Stimulated activated CD4-positive, alpha-beta T cell treated with anti-CD3 and anti-CD28 coated beads, Interleukin-4, amount 100 ng/mL, for 48 hours (primary cell): Measurements from ENCODE around the gene TRAF3IP3.
A peak's percentile ranks its signal among the peaks of the same experiment; 100 is the strongest.
"Not testable (repeated sequence)": the region's sequence is repeated elsewhere in the genome, so short reads cannot be mapped to it uniquely, and the experiment has no call there.

Source experiments
- DNase-seq, 2 donors: peaks; one replicate each; pipeline ENCODE4 v3.0.0-alpha.2; 2020; ENCODE audit warnings: low read depth in 2 of 2

TRAF3IP3 gene

GRCh38 chr1:209767706-209768105 is 11.9 kb downstream of the TRAF3IP3 start:
- no peak for DNase-seq

DNA sequence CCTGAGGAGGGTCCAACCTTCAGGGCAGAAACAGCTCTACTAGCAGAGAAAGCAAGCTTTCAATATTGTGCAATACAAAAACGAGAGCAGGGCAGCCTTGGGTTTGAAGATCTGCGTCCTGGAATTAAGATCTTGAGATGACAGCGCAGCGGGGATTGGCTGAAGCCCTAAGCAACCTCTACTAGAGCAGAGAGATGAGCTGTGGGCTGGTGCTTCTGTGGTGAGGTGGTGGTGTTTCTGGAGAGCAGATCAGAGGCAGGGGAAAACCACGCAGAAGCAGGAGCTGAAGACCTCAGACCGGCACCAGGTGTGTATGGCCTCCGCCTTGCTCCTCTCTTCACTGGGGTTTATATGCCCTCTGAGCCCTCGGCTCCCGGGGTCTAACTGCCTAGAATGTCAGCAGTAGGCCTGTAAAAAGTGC is 12.5 kb downstream of the TRAF3IP3 start:
- DNase-seq: peak; percentile 59 to 83

GRCh38 chr1:209769171-209769904 is 13.5 kb downstream of the TRAF3IP3 start:
- DNase-seq: peak; percentile 50 to 74

- DNase-seq: no peak
Measured at GRCh38 chr1:209769971-209770370, 14.1 kb downstream of the TRAF3IP3 start.

DNA sequence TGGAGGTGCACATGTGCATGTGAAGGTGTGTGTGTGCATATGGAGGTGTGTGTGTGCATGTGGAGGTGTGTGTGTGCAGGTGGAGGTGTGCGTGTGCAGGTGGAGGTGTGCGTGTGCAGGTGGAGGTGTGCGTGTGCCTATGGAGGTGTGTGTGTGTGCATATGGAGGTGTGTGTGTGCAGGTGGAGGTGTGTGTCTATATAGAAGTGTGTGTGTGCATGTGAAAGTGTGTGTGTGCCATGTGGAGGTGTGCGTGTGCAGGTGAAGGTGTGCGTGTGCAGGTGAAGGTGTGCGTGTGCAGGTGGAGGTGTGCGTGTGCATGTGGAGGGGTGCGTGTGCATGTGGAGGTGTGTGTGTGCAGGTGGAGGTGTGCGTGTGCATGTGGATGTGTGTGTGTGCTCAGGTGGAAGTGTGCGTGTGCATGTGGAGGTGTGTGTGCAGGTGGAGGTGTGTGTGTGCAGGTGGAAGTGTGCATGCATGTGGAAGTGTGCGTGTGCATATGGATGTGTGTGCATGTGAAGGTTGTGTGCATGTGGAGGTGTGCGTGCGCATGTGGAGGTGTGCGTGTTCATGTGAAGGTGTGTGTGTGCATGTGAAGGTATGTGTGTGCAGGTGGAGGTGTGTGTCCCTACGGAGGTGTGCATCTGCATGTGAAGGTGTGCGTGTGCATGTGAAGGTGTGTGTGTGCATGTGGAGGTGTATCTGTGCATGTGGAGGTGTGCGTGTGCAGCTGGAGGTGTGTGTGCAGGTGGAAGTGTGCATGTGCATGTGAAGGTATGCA is 15.0 kb downstream of the TRAF3IP3 start:
- DNase-seq: no peak

- DNase-seq: no peak
Measured at GRCh38 chr1:209772126-209772525, 16.3 kb downstream of the TRAF3IP3 start.

DNA sequence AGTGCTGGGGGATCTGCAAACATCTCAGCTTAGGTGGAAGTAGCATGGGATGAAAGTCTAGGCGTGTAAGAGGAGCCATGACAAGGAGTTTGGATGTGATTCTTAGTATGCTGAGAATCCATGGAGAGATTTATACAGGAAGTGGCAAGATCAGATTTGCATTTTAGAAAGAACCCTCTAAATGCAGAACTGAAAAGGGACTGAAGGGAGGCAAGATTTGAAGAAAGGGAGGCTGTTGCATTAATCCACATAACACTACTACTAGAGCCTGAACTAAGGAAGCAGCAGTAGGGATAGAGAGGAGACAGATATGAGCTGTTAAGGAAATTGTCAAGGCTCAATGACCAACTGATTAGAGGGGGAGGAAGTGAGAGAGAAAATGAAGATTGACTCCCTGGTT is 18.7 kb downstream of the TRAF3IP3 start:
- no peak for DNase-seq

- no peak for DNase-seq
Measured at GRCh38 chr1:209775678-209776077, 19.8 kb downstream of the TRAF3IP3 start.

DNA sequence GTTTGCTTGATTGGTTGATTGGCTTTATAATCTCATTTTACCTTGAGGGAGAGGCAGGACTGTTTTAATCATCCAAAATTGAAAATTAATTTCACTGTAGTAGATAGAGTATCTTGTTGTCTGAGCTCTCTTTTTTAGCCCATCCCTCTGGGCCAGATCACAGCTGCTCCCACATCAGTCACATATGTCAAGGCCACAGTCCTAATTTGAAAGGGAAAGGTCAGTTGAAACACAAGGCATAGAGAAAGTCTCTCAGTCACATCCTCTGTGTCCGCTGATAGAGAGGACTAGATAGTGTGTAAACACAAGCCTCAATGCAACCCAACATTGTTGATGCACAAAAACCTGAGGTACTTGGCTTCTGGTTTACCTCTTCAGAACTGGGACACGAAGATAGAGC is 21.7 kb downstream of the TRAF3IP3 start:
- no peak for DNase-seq

DNA sequence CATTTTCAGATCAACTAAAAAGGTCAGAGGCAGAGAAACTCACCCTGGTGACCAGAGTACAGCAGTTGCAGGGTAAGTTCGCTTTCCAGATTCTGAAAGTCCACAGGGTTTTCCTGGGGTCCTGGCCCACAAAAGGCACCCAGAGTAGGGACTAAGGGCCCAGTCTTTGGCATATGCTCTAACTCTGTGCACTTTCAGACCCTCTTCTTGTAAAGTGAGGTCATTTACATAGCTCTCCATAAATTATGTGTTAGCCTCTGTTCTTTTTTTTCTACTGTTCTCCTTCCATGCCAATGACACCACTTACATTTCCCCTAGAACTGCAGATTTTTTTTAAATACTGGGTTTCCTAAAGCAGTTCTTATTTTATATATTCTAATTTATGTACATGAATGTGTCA is 22.2 kb downstream of the TRAF3IP3 start:
- DNase-seq: no peak

DNA sequence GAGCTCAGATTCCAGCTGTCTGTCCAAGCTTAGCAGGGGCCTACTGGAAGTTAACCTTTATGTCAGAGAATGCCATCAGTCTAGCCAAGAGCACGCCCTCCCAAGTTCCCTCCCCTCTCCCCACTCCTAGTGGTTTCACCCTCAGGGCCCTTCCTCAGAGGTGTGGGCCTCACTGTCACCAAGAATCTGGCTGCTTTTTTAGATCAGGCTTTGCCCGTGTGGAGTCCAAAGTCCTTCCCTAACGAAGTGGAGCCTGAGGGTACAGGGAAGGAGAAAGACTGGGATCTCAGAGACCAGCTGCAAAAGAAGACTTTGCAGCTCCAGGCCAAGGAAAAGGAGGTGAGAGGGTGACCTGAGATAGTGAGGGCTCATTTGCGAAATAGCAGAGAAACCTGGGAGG is 24.4 kb downstream of the TRAF3IP3 start:
- DNase-seq: no peak

DNA sequence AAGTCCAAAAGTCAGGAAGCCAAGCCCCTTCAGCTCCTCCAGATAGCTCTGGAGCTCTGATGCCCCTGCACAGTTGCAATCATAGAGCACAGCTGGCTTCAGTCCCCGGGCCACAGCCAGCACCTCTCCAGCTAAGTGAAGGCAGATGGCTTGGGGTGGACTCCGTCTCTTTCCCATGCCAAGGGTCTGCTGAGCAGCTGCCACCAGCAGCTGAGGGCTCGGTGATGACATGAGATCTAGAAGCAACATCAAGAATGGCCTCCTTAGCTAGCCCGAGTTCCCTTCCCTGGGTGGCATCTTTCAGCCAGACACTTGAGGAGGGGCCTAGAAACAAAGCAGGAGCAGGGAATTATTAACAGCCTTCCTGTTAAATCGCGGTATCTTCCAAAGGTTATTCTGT is 27.5 kb downstream of the TRAF3IP3 start:
- DNase-seq: no peak

GRCh38 chr1:209784265-209785169 is 28.7 kb downstream of the TRAF3IP3 start, which contains the start of gene C1orf74:
Gene C1orf74 (minus strand): TSS chr1:209784559. CDS start chr1:209783634, 925 bp downstream.
- DNase-seq: peak; percentile 99

- DNase-seq: no peak
Measured at GRCh38 chr1:209785592-209785991, 29.7 kb downstream of the TRAF3IP3 start.

- DNase-seq: no peak
Measured at GRCh38 chr1:209786146-209786545, 30.3 kb downstream of the TRAF3IP3 start.

DNA sequence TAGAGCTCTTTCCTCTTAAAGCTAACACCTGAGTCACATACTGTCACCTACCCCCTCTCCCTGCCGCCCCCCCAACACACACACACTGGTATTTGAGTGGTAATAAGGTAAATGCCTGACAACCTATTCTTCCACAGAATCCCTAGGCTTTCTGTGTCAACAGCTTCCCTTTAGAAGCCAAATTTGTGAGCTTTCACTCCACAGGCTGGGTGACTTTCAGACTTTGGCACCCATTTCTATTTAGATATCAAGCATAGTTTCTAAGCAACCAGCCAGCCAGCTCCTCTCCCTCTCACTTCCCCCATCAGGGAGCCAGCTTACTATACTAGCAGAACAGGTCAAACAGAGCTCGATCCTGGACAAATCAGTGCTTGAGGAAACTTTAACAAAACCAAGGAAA is 31.7 kb downstream of the TRAF3IP3 start:
- DNase-seq: no peak

- no peak for DNase-seq
Measured at GRCh38 chr1:209789245-209789644, 33.4 kb downstream of the TRAF3IP3 start.

DNA sequence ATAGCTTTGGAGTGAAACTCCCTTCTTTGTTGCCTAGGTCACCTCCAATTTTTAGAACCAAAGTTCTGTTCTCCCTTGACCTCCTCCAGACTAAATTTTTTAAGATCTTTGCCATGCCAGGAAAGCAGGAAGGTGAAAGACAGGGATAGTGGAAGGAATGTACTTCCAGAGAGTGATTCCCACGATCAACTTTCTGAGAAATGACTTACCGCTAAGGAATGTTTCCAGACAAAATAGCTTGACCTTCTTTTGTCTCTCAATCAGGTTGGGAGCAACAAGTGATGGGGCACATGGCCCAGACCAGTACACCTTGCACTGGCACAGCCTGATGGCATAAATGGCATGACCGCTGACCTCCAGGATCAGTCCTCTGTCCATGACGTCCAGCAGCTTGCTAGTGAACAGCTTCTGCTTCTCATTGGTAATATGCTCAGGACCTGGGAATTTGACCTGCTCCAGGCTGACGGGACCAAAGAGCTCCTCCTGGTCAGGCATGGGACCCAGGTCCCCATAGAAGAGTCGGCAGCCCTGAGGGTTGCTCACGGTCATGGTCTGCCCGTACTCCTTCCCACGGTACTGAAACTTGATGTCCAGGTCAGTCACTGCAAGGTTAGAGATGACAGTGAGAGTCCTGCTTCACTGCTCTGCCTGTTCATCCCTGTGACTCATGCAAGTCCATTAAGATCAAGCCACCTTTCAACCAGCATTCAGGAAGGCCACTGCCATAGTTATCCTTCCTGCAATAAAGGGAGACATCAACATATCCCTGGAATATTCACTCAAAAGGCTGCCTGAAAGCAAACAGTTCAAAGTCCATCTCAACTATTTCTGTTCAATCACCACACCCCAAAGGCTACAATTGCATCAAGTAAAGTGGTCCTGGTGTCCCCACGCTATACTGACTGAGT is 34.7 kb downstream of the TRAF3IP3 start:
- DNase-seq: no peak

DNA sequence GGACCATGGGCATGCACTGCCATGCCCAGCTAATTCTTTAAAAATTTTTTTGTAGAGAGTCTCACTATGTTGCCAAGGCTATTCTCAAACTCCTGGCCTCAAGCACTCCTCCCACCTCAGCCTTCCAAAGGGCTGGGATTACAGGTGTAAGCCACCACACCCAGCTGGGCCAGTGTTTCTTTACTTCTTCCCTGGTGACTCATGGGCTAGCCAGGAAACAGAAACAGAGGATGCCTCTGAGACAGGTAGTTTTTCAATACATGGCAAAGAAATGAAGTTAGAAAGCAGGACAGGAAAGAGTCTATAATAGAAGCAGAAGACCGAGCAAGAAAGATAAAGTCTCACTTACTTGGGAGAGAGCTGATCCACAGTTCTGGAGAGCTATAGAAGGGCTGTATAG is 36.1 kb downstream of the TRAF3IP3 start:
- no peak for DNase-seq

DNA sequence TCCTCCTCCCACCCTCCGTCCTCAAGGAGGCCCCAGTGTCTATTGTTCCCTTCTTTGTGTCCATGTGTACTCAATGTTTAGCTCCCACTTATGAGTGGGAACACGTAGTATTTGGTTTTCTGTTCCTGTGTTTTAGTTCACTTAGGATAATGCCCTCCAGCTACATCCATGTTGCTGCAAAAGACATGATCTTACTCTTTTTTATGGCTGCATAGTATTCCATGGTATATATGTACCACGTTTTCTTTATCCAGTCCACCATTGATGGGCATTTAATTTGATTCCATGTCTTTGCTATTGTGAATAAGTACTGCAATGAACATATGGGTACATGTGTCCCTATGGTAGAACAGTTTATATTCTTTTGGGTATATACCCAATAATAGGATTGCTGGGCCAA is 37.9 kb downstream of the TRAF3IP3 start:
- not testable (repeated sequence) for DNase-seq
